ENCODE measurements around the gene PRKCE.

- TF ChIP-seq CTCF (IDR thresholded peaks at IDR 0.05) (no peak), POLR2AphosphoS5 (IDR thresholded peaks at IDR 0.05) (no peak)
Observed at GRCh38 chr2:45653122-45653913, 1.8 kb downstream of the PRKCE start.
